DMS53 treated with DMSO at 0.1 percent for 48 hours (cell line): Measurements from ENCODE around the gene TBC1D2B.
"Not testable (repeated sequence)": the region's sequence is repeated elsewhere in the genome, so short reads cannot be mapped to it uniquely, and the experiment has no call there.

Experiments
- DNase-seq: peaks from one replicate; lab custom pipeline; 2025; ENCODE audit not compliant: unreplicated experiment; lab: John Stamatoyannopoulos, UW

TBC1D2B gene

DNA sequence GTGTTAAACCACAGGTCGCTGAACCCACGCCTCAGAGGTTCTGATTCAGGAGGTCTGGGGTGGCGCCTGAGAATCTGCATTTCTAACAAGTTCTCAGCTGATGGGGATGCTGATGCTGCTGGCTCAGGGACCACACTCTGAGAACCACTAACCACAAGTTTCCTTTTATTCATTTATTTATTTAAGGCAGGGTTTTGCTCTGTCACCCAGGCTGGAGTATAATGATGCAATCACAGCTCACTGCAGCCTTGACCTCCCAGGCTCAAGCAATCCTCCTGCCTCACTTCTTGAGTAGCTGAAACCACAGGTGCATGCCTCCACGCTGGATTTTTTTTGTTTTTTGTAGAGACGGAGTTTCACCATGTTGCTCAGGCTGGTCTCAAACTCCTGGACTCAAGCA, 123.6 kb downstream of the TBC1D2B start:
- not testable (repeated sequence) for DNase-seq

DNA sequence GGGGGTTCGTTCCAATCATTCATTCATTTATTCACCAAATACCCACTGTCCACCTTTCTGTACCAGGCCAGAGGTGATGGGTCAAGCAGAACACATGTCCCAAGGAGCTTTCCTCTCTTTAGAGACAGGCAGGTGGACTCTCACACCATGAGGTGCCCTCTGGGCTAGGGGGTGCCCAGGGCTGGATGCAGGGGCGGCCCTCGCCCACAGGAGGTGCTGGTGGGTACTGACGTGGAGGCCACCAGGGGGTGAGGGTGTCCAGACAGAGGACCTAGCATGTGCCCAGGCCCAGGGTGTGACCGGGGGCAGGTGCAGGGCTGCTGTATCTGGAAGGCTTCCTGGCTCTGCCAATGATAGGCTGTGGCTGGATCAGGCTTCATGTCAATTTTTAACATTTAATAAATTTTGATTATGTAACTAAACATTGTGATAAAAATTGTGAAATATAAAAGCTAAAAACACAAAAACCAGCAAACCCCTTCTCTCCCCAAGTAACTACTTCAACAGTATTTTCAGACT, 124.5 kb downstream of the TBC1D2B start:
- DNase-seq = not testable (repeated sequence)

DNA sequence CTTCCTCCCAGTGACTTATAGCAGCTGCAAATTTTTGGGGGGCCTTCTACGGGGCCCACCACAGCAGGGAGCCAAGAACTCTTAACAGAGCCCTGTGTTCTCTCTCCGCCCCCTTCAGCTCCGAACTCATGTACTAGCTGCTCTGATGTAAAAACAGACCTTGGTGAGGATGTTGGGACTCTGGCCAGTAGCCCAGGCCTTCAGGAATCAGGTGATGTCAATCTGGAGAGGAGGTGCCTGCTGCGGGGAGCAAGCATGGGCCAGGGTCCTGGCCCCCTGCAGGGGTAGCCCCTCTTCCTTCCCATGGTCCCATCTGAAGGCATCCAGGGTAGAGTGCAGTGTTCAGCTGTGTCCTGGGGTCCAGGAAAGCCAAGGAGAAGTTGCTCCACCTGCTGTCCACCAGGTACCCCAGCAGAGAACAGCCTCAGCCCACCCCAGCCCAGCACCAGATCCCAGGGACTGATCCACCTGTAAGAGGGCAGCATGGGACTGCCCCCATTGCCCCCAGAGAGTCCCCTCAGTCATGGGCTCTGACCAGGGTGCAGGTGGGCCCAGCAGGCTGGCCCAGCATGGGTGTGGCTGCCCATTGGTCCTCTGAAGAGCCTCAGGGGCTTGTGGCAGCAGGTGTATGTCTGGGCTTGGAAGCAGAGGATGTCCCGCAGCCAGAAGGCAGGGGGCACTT, 126.3 kb downstream of the TBC1D2B start:
- DNase-seq = not testable (repeated sequence)

DNA sequence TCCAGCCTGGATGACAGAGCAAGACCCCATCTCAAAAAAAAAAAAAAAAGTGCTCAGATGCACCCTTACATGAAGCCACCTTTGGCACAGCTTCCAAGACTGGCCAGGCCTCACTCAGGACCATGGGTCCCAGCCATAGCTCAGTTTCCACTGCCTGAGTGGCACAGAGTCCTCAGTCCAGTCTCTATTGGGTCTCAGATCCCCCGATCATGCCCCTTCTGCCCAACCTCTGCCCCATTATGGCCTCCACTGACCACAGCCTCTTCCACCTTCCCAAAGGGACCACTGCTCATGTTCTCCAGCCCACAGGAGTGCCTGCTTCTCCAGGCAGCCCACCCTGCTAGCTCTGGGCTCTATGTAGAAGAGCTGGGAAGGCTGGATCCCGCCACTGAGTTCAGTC, 127.0 kb downstream of the TBC1D2B start:
- DNase-seq = not testable (repeated sequence)

- DNase-seq = no peak
These were observed 131.9 kb downstream of the TBC1D2B start for GRCh38 chr15:77945566-77945965.
